H9 (cell line): Measurements from ENCODE around the gene NCOR2. TPM values are rescaled to one million over a fixed set of nuclear protein-coding genes. Genes with fewer than 3 reads are reported as not detected.
A peak's percentile ranks its signal among the peaks of the same experiment; 100 is the strongest.

ENCODE experiments used
- DNase-seq: peaks from one replicate; pipeline ENCODE4 v3.0.0-alpha.2; 2017
- H2AFZ ChIP-seq: one replicate; pipeline ENCODE4 v1.6.1; 2013; ENCODE audit warnings: mild to moderate bottlenecking, low read length, control low read depth, moderate library complexity
- H2AK5ac ChIP-seq: 2 replicates; pipeline ENCODE4 v1.6.1; 2013; ENCODE audit warnings: low read length, control low read depth, mixed read lengths; ENCODE audit not compliant: insufficient read length
- H2BK120ac ChIP-seq: one replicate; pipeline ENCODE4 v1.6.1; 2013; ENCODE audit warnings: low read depth, mild to moderate bottlenecking, low read length, control low read depth, inconsistent platforms; ENCODE audit not compliant: poor library complexity, severe bottlenecking
- H2BK12ac ChIP-seq: 2 replicates; pipeline ENCODE4 v1.6.1; 2013; ENCODE audit warnings: low read length, control low read depth, mixed read lengths, low read depth; ENCODE audit not compliant: insufficient read length
- H2BK15ac ChIP-seq: 2 replicates; pipeline ENCODE4 v1.6.1; 2013; ENCODE audit warnings: low read depth, low read length, control low read depth
- H2BK20ac ChIP-seq: one replicate; pipeline ENCODE4 v1.6.1; 2013; ENCODE audit warnings: low read depth, mild to moderate bottlenecking, low read length, control low read depth, inconsistent platforms; ENCODE audit not compliant: poor library complexity, severe bottlenecking
- H2BK5ac ChIP-seq: 2 replicates; pipeline ENCODE4 v1.6.1; 2013; ENCODE audit warnings: low read length, control low read depth, mixed read lengths; ENCODE audit not compliant: insufficient read length
- H3K14ac ChIP-seq: 2 replicates; pipeline ENCODE4 v1.6.1; 2013; ENCODE audit warnings: low read length, control low read depth; ENCODE audit not compliant: insufficient read depth
- H3K18ac ChIP-seq: 2 replicates; pipeline ENCODE4 v1.6.1; 2013; ENCODE audit warnings: low read depth, mild to moderate bottlenecking, mixed read lengths, low read length, control low read depth; ENCODE audit not compliant: insufficient read length
- H3K23ac ChIP-seq: 2 replicates; pipeline ENCODE4 v1.6.1; 2013; ENCODE audit warnings: low read length, control low read depth, mixed read lengths, low read depth; ENCODE audit not compliant: insufficient read length
- H3K23me2 ChIP-seq: 2 replicates; pipeline ENCODE4 v1.6.1; 2013; ENCODE audit warnings: low read depth, mild to moderate bottlenecking, mixed read lengths, low read length, control low read depth; ENCODE audit not compliant: insufficient read length, poor library complexity, severe bottlenecking
- H3K27ac ChIP-seq: 2 replicates; pipeline ENCODE4 v1.5.1; 2013; ENCODE audit warnings: low read length, control low read depth, mixed read lengths, low read depth; ENCODE audit not compliant: insufficient read length
- H3K27me3 ChIP-seq: 2 replicates; pipeline ENCODE4 v1.6.1; 2013; ENCODE audit warnings: low read length, control low read depth, inconsistent platforms; ENCODE audit not compliant: insufficient read depth
- H3K4ac ChIP-seq: 2 replicates; pipeline ENCODE4 v1.6.1; 2013; ENCODE audit warnings: low read depth, mild to moderate bottlenecking, control low read depth, inconsistent platforms, low read length, moderate library complexity
- H3K4me1 ChIP-seq: 2 replicates; pipeline ENCODE4 v1.6.1; 2013; ENCODE audit warnings: low read length, control low read depth, inconsistent platforms; ENCODE audit not compliant: insufficient read depth
- H3K4me2 ChIP-seq: 2 replicates; pipeline ENCODE4 v1.6.1; 2013; ENCODE audit warnings: low read length, control low read depth, mixed read lengths; ENCODE audit not compliant: insufficient read length, insufficient read depth
- H3K56ac ChIP-seq: 2 replicates; pipeline ENCODE4 v1.6.1; 2013; ENCODE audit warnings: low read depth, mild to moderate bottlenecking, mixed read lengths, low read length, control low read depth; ENCODE audit not compliant: insufficient read length
- H3K79me1 ChIP-seq: 2 replicates; pipeline ENCODE4 v1.6.1; 2013; ENCODE audit warnings: low read depth, mild to moderate bottlenecking, moderate library complexity, low read length, control low read depth, inconsistent platforms; ENCODE audit not compliant: insufficient read depth, poor library complexity, severe bottlenecking
- H3K79me2 ChIP-seq: 2 replicates; pipeline ENCODE4 v1.6.1; 2013; ENCODE audit warnings: low read length, control low read depth, inconsistent platforms; ENCODE audit not compliant: insufficient read depth
- H3K9ac ChIP-seq: 2 replicates; pipeline ENCODE4 v1.6.1; 2013; ENCODE audit warnings: low read length, control low read depth, mixed read lengths; ENCODE audit not compliant: insufficient read length; ENCODE audit errors: extremely low read depth
- H3K9me3 ChIP-seq: one replicate; pipeline ENCODE4 v1.6.1; 2013; ENCODE audit warnings: low read depth, low read length, inconsistent platforms; ENCODE audit not compliant: control insufficient read depth
- H3T11ph ChIP-seq: one replicate; pipeline ENCODE4 v1.6.1; 2013; ENCODE audit warnings: mild to moderate bottlenecking, low read length, control low read depth, inconsistent platforms
- H4K20me1 ChIP-seq: one replicate; pipeline ENCODE4 v1.6.1; 2013; ENCODE audit not compliant: control insufficient read depth, insufficient read length, insufficient read depth
- H4K5ac ChIP-seq: 2 replicates; pipeline ENCODE4 v1.6.1; 2013; ENCODE audit warnings: low read depth, mild to moderate bottlenecking, mixed read lengths, low read length, control low read depth; ENCODE audit not compliant: insufficient read length
- H4K8ac ChIP-seq: replicated peaks from 2 replicates; pipeline ENCODE4 v1.6.1; 2013; ENCODE audit warnings: low read length, control low read depth, mixed read lengths, low read depth; ENCODE audit not compliant: insufficient read length
- H4K91ac ChIP-seq: 2 replicates; pipeline ENCODE4 v1.6.1; 2013; ENCODE audit warnings: low read depth, mild to moderate bottlenecking, moderate library complexity, mixed read lengths, low read length, control low read depth; ENCODE audit not compliant: insufficient read length
- H3K27ac Mint-ChIP-seq, 3 experiments: 2 replicates in 2 of 3; 3 replicates in 1 of 3; pipeline ENCODE4 v1.8.0; 2020 to 2021; ENCODE audit warnings: mixed read lengths in 3 of 3, mild to moderate bottlenecking in 1 of 3, moderate library complexity in 1 of 3
- H3K27me3 Mint-ChIP-seq: 2 replicates; pipeline ENCODE4 v1.8.0; 2021; ENCODE audit warnings: low read depth, mild to moderate bottlenecking, moderate library complexity, mixed read lengths
- H3K36me3 Mint-ChIP-seq, 3 experiments: 2 replicates in 2 of 3; 3 replicates in 1 of 3; pipeline ENCODE4 v1.8.0; 2020 to 2021; ENCODE audit warnings: low read depth in 3 of 3, mixed read lengths in 3 of 3; ENCODE audit not compliant: insufficient read depth in 1 of 3
- H3K4me1 Mint-ChIP-seq, 2 experiments: 2 replicates each; pipeline ENCODE4 v1.8.0; 2020; ENCODE audit warnings: mixed read lengths in 2 of 2
- H3K4me3 Mint-ChIP-seq, 2 experiments: 2 replicates in 1 of 2; 3 replicates in 1 of 2; pipeline ENCODE4 v1.8.0; 2020 to 2021; ENCODE audit warnings: mild to moderate bottlenecking in 2 of 2, mixed read lengths in 2 of 2, moderate library complexity in 1 of 2
- H3K9me3 Mint-ChIP-seq, 2 experiments: 2 replicates in 1 of 2; 3 replicates in 1 of 2; pipeline ENCODE4 v1.8.0; 2020; ENCODE audit warnings: mild to moderate bottlenecking in 2 of 2, mixed read lengths in 2 of 2, moderate library complexity in 1 of 2
- CTCF ChIP-seq: fragments of 200-600 bp; sonication (generic); conservative IDR thresholded peaks from 3 replicates; pipeline ENCODE4 v1.8.0; 2021; ENCODE audit warnings: antibody characterized with exemption, mild to moderate bottlenecking
- WGBS: extraction: QIAGEN DNeasy Blood & Tissue Kit; methylation state at CpG from one replicate; pipeline ENCODE4 v1.1.7; 2013; ENCODE audit warnings: missing lambda C conversion rate, low lambda C conversion rate, mixed read lengths; ENCODE audit not compliant: insufficient read length; ENCODE audit errors: extremely low coverage; 5-methylcytosine and 5-hydroxymethylcytosine counted together
- total RNA-seq: library from RNA; stranded (reverse); gene quantifications from 2 replicates; pipeline ENCODE4 v1.2.1, GENCODE V29; 2021

The NCOR2 gene
- total RNA-seq, 1 experiment from 2014 or later: 226 TPM

- H3K56ac ChIP-seq: no peak overlapping the region
- H4K20me1 ChIP-seq: no peaks in the 10 kb centered on the region
- no peak overlapping the region for H3K4me2 ChIP-seq
- peaks cover 10 to 15% (median 12%) of the 10 kb centered on the region in 3 experiments; a peak in 6 of 7 replicates for H3K36me3 Mint-ChIP-seq
- H3K4me3 Mint-ChIP-seq: no peak overlapping the region
- no CpG with 5 or more reads among the region's 51 CpGs for WGBS
- no peaks in the 10 kb centered on the region for H3K9me3 ChIP-seq
- H2BK12ac ChIP-seq: no peak overlapping the region
- no peak overlapping the region for H4K91ac ChIP-seq
- H3K9me3 Mint-ChIP-seq: peaks cover 0 to 3% of the 10 kb centered on the region in 2 experiments; a peak in 1 of 5 replicates
- H3T11ph ChIP-seq: no peak overlapping the region
- H2BK120ac ChIP-seq: no peak overlapping the region
- peak overlapping the region; percentile 72 for H3K14ac ChIP-seq
- peaks cover 23% of the 10 kb centered on the region; the same call in 1 of the 2 replicates for H3K79me2 ChIP-seq
- H3K18ac ChIP-seq: no peak overlapping the region
- no peak for TF ChIP-seq CTCF
- no peak overlapping the region for H4K5ac ChIP-seq
- H2AK5ac ChIP-seq: no peak overlapping the region
- peak overlapping the region; percentile 88 to 91 (median 89); a peak in 6 of 7 replicates for H3K27ac Mint-ChIP-seq
- DNase-seq: no peak
- H2BK15ac ChIP-seq: no peak overlapping the region
- no peak overlapping the region for H2AFZ ChIP-seq
- H3K27me3 ChIP-seq: no peaks in the 10 kb centered on the region
- no peak overlapping the region for H3K23ac ChIP-seq
- H3K4me1 Mint-ChIP-seq: peaks cover 41 to 45% of the 10 kb centered on the region in 2 experiments
- no peaks in the 10 kb centered on the region; the same call in 1 of the 2 replicates for H3K4me1 ChIP-seq
- H2BK20ac ChIP-seq: no peak overlapping the region
- H3K27me3 Mint-ChIP-seq: peaks cover 2% of the 10 kb centered on the region; the same call in 1 of the 2 replicates
- H3K9ac ChIP-seq: no peak overlapping the region
- H3K23me2 ChIP-seq: no peaks in the 10 kb centered on the region
- H3K27ac ChIP-seq: no peak overlapping the region
- no peak overlapping the region for H4K8ac ChIP-seq
- no peak overlapping the region for H2BK5ac ChIP-seq
- H3K4ac ChIP-seq: no peak overlapping the region
- H3K79me1 ChIP-seq: peaks cover 10% of the 10 kb centered on the region
Measured at GRCh38 chr12:124518051-124518932, 49.1 kb downstream of the NCOR2 start.
